GM19372 (cell line): ENCODE measurements around the gene MAD1L1.
"Not testable (repeated sequence)": the region's sequence is repeated elsewhere in the genome, so short reads cannot be mapped to it uniquely, and the experiment has no call there.

Experiments used
- ATAC-seq: cut with Tn5 transposase; IDR thresholded peaks from one replicate; pipeline ENCODE4 v1.9.1; 2021; ENCODE audit warnings: mild to moderate bottlenecking, low read depth, moderate library complexity; ENCODE audit not compliant: unreplicated experiment

MAD1L1 gene

DNA sequence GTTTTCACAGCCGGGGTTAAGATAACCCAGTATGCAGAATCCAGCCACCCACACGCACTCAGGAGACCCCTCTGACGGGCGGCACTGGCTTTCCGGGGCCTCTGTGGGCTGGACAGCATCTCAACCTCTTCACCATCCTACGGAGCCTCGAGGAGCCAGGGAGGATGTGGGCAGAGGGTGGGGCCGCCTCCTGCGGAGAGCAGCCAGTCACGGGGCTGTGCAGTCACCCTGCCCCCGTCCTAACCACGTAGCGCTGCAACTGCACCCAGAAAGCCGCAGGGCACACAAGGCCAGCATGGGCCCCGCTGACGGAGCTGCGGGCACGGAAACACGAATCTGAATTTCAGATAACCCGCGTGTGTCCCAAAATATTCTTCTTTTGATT, 292.4 kb downstream of the MAD1L1 start:
- ATAC-seq = peak; percentile 89

DNA sequence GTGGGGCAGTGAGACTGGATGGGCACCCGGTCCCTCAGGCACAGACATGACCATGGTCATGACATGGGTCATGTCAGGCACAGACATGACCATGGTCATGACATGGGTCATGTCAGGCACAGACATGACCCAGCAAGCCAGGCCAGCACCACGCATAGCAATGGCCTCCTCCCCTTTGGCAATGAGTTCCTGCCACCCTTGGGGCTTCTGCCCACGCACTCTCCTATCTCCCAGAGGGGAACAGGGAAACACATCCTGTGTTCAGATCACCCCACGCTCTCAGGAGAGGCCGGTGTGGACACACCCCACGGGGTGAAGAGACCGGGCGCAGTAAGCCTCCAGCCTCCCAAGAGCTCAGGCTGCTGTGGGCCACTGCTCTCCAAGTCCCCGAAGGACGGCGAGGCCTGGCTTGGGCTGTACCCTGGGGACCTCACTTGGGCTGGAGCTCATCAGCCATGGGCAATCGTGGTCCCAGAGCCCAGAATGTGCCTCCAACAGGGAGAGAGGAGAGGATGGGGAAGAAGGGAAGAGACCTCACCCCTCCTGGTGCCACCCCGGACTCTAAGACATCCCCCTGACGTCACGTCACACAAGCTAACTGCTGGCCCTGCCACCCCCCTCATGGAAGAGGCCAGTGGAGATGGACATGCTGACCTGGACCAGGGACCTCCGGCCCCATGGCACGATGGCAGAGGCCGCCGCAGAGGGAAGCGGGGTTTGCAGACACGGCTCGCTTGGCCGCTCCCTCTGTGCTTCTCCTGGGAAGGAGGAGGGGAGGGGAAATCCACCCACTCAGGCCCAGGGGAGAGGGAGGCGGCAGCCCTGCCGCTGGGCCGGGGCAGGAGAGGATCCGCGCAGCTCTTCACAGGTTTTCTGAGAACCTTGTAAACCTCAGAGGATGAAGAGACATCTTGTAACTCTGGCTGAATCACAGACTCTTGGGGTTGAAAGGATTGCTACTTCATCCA, 293.0 kb downstream of the MAD1L1 start:
- ATAC-seq = peak; percentile 27

DNA sequence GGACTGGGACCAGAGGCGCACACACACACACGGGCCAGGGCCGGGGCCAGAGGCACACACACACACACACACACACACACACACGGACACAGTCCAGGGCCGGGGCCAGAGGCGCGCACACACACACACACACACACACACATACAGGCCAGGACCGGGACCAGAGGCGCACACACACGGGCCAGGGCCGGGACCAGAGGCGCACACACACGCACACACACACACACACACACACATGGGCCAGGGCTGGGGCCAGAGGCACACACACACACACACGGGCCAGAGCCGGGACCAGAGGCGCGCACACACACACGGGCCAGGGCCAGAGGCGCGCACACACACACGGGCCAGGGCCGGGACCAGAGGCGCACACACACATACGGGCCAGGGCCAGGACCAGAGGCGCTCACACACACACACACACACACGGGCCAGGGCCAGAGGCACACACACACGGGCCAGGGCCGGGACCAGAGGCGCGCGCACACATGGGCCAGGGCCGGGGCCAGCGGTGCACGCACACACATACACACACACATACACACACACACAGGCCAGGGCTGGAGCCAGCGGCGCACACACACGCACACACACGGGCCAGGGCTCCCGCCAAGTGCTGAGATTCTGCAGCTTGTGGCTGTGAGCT, 293.8 kb downstream of the MAD1L1 start:
- no peak for ATAC-seq

DNA sequence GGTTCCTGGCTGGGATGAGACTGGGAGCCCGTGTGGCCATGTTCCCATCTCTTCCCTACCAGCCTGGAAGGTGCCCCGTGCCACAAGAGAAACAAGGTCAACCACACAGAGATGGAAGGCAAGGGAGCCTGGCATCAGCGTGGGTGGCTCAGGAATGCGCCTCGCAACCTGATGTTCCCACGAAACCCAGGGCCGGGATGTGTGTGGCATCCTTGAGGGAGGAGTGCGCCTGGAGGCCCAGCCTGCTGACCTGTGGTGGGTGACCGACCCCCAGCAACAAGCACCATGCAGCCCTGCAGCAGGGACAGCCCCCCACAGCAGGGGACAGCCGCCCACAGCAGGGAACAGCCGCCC, 295.5 kb downstream of the MAD1L1 start:
- no peak for ATAC-seq

DNA sequence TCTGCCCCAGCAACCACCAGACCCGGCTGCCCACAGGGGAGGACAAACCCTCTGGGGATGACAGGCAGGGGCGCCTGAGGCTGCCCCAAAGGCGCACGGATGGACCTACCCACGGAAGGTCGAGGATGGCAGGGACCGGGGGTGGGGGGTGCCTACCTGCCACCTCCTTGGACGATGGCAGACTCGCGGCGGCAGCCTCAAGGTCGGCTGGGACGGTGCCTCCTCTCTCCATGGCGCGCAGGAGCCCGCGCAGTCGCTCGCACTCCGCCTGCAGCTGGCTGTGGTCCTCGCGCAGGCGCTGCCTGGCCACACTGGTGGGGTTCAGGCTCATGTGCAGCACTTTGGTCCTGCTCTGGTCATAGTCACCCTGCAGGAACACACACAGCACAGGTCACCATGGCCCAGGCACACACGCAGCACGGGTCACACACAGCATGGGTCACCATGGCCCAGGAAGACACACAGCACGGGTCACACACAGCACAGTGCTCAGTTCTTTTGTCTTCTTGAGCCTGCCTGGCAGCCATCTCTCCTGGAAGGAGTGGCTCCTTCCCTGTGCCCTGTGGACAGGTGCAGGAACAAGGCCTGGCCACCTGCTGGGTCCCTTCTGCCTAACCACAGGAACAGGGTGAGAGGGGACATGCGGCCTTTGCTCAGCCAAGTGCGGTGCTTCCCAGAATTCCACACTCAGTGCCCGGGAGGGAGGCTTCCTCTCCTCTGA, 296.1 kb downstream of the MAD1L1 start:
- no peak for ATAC-seq

DNA sequence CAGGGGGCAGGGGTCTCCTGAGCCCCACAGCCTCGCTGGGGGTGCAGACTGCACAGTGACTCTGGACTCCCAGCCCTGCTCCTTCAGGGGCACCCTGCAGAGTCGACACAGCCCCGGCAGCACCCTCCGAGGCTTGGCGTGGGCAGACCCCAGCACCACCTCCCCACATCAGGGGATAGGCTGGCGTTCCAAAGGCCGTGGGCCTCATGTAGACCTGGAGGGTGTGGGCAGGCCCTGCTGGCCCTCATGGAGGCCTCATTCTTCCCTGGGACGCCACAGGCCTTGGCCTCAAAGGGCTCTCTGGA, 296.8 kb downstream of the MAD1L1 start:
- no peak for ATAC-seq

DNA sequence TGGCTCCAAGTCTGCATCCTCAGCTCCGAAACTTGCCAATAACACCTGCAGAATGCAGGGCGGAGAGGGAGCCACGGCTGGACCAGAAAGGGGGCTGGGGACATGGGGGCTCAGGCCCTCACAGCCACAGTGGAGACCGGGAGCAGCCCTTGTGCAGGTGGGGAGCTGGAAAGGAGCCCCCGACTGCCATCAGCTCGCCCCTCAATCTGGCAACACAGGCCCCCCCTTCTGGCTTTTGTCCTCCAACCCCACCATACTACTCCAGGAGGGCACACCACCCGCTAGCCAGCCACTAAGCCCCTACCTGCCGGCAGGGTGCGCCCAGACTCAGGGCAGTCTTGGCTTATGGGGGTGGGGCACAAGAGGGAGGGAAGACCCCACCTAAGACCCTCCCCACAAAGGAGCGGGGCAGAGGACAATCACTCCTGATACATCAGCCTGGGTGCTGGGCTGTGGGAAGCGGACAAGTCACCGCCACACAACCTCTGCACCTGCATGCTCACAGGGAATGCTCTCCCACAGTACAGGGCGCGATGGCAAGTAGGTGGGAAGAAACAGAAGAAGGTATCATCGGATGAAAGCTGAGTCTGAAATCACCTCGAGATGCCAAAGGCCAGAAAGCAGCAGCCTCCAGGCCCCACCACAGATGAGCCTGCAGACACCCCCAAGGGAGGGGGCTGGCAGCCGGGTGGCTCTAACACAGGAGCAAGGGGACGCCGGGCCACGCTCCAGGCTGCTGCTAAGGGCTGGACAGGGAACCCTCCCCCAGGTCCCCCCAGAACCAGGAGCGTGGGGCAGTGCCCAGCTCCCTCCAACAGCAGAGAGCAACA, 297.4 kb downstream of the MAD1L1 start:
- ATAC-seq = no peak

DNA sequence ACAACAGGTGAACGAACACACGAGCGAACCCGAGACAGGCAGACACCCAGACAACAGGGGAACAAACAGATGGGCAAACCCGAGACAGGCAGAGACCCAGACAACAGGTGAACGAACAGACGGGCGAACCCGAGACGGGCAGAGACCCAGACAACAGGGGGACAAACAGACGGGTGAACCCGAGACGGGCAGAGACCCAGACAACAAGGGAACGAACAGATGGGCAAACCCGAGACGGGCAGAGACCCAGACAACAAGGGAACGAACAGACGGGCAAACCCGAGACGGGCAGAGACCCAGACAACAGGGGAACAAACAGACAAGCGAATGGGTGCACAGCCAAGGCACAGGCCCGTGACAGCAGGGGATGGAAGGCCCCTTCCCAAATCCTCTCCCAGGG, 298.0 kb downstream of the MAD1L1 start:
- no peak for ATAC-seq

DNA sequence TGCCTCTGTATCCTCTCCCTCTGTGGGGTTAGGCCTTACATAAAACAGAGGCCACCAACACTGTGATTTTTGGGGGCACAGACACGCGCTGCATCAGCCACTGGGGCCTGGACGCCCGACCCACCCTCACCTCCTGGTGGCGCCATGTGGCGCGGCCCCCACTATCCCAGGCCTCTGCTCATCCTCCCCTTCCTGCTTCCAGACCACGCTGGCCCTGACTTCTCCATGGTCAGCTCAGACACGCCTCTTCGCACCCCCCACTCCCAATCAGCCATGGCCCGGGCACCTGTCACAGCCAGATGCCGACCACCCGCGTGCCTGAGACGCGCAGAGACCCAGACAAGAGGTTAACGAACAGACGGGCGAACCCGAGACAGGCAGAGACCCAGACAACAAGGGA, 298.7 kb downstream of the MAD1L1 start:
- ATAC-seq = no peak

DNA sequence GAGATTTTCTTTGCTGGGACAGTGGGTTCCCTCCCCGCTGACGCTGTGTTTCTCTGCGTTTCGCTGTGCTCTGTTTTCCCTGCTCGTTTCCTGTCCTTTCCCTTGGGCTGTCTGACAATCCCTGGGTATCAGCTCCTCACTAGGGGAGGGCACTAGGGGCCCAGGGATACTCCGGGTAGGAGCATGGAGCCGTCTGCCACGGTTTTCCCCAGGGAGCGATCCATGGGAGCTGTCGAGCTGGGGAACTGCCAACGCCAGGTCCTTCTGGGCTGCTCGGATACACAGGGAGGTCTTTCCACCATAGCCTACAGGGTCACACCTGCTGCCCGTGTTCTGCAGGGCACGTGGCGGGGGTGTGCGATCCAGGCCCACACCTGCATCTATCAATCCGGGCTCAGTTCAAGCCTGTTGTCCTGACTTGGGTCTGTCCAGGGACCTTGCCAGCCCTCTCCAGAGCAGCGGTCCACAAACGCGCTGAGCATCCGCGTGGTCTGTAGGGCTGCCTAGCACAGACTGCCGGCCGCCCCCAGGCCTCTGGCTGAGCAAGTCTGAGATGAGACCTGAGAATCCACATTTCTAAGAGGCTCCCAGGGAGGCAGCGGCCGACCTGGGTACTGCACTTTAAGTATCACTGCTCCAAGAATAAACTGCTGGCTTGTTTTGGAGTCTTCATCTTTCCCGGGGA, 299.5 kb downstream of the MAD1L1 start:
- ATAC-seq = no peak

DNA sequence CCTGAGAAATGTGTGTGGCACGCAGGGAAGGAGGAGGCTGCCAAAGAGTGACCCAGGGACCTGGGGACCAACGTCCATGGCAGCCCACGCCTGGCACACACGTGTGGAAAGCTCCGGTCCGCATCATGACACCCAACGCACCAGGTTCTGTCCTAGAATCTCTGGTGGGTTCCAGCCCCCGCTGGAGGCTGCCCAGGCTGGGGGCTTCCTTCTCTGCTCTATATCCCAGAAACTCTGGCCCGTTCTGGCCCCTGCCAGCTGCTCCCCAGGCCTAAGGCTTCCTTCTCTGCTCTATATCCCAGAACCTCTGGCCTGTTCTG, 300.8 kb downstream of the MAD1L1 start:
- ATAC-seq = no peak

DNA sequence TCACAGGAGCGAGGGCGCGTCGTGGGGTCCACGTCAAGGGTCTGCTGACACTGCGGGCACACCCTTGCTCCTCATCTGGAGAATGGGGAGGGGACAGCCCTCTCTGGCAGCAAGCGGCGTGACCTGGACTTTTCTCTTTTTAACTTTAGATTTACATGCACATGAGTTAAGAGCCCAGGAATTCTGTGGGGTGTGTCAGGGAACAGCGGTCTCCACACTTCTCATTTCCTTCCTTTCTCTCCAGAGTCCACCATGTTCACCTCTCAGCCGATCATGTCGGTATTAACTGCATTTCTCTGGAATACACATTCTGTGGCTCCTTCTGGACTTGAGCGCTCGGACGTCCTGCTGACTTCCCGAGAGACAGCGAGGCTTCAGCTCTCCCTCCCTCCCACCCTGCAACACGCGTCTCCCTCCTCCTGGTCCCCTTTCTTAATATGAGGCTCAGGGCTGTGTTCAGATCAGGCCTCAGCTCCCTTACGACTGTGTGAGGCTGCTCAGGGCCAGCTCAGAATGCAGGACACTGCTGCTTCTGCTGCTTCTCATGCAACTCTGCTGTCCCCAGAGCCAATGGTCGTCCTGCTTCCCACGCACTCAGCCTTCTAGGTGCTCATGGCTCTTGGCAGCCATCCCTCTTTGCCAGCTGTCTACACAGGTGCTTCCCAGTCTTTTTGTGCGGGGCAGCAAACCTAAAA, 301.3 kb downstream of the MAD1L1 start:
- no peak for ATAC-seq

DNA sequence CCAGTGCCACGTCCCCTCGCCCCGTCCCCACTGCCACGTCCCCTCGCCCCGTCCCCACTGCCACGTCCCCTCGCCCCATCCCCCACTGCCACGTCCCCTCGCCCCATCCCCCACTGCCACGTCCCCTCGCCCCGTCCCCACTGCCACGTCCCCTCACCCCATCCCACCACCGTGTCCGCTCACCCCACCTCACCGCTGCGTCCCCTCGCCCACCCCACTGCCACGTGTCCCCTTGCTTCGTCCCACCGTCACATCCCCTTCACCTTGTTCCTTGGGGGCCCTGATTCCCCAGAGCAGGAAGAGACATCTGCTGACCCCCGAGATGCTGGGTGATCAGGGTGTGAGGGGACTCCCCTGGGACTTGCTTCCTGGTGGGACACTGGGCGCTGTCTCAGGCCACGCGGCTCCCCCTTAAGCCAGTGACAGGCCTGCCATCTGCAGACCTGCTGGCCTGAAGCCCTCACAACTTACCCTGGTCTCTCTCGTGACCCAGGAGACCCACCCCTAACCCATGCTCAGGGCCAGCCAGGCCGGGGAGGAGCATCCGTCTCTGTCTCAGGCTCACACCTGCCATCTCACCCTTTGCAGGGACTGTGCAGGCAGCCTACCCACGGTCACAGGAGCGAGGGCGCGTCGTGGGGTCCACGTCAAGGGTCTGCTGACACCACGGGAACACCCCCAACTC, 302.2 kb downstream of the MAD1L1 start:
- no peak for ATAC-seq

DNA sequence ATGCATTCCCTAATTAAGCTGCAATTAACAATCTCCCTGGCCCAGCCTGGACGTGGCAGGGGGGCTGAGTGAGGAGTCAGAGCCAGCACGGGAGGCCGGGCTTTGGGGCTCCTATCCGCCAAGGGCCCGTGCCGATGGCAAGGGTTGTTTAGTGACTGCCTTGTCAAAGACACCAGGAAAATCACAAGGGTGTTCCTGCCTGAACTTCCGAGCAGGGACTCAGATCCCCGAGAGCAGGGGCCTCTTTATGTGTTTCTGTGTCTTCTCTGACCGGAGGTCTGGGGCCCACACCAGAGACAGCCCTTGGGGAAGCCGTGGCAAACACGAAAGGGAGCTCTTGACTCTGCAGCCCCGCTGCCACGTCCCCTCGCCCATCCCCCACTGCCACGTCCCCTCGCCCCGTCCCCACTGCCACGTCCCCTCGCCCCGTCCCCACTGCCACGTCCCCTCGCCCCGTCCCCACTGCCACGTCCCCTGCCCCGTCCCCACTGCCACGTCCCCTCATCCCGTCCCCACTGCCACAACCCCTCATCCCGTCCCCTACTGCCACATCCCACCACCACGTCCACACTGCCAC, 303.3 kb downstream of the MAD1L1 start:
- not testable (repeated sequence) for ATAC-seq

DNA sequence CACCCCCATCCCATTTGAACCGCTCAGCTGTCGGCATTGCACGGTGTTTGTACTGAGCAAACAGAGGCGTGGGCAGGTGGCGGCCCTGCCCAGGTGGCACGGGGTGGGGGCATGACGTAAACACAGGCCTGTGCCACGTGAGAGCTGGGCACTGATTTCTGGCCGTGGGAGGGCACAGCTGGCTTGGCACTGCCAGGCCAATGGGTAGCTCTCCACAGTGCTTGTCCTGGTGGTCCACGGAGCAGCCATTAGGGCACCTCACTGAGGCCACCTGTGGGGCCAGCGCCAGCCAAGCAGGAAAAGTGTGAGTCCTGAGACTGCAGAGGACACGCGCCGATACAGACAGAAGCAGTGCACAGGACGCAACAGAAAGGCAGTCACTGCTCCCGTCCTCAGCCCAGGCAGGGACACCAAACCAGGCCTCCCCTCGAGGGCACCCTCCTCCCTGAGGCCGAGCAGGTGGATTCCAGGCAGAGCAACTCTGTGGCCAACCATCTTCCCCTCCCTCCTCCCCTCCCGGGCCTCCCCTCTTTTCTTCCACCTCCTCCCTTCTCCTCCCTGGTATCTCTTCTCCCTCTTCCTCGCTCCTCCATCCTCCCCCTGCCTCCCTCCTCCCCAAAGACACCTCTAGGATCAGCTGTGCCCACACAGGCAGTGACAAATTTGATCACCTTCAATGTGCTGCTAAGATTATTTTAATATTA, 303.9 kb downstream of the MAD1L1 start:
- no peak for ATAC-seq

DNA sequence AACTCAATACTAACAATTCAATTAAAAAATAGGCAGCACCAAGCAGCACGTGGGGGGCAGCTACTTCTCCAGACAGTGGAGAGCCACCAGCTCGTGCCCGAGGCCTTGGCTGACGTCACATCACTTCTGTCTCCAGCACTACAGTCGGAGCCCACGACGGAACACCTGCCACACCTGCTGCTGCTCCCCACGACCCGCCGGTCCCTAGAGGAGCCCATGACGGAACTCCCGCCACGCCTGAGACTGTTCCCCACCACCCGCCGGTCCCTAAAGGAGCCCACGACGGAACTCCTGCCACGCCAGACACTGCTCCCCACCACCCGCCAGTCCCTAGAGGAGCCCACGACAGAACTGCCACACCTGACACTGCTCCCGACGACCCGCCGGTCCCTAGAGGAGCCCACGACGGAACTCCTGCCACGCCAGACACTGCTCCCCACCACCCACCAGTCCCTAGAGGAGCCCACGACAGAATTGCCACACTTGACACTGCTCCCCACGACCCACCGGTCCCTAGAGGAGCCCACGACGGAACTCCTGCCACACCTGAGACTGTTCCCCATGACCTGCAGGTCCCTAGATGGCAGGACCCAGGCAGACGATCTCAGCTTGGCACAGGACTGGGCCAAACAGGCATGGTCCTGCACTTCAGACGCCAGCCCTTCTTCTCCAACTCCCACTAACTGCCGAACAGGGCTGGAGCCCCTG, 304.7 kb downstream of the MAD1L1 start:
- no peak for ATAC-seq

DNA sequence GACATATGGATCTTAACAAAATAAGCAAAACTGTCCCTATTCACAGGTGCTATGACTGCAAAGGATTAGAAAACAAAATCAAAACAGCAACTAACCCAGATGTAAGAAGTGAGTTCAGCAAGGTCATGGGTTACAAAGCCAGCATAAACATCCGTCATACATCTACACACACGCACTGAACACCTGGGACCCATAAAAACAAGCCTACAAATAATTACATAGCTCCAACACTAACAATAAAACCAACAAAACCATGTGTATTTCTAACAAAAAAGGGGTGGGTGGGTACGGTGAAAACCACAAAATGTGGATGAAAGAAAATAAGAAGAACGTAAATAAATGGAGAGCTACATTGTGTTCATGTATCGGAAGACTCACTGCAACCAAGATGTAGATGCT, 305.8 kb downstream of the MAD1L1 start:
- no peak for ATAC-seq
